GM20000 (cell line): Measurements from ENCODE around the gene PTPN3.
A peak's percentile ranks its signal among the peaks of the same experiment; 100 is the strongest.

Experiments used
- DNase-seq: peaks from one replicate; pipeline ENCODE4 v3.0.0; 2012; ENCODE audit warnings: low spot score
- TF ChIP-seq, protein P1 (sequence below): IDR thresholded peaks from 2 replicates; pipeline ENCODE4 v1.5.1; 2012; ENCODE audit warnings: mild to moderate bottlenecking, control low read depth; ENCODE audit errors: extremely low read depth, missing control alignments

The PTPN3 gene

DNA sequence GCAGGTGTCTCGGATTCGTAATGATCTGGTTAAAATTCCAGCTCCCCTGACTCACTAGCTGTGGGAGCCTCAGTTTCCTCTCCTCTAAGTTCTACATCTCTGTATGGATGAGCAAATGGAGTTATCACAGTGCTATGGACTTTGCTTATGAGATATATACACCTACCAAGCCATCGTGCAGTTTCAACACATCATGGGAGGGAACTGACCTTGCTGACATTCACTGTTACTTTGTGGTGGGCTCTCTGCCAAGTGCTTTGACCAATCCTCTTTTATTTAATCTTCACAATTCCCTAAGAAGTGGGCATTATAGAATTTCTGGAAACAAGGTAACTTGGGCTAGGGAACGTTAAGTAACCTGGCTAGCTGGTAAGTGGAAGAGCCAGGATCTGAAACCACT is 70.2 kb downstream of the PTPN3 start:
- TF ChIP-seq, protein P1, sequence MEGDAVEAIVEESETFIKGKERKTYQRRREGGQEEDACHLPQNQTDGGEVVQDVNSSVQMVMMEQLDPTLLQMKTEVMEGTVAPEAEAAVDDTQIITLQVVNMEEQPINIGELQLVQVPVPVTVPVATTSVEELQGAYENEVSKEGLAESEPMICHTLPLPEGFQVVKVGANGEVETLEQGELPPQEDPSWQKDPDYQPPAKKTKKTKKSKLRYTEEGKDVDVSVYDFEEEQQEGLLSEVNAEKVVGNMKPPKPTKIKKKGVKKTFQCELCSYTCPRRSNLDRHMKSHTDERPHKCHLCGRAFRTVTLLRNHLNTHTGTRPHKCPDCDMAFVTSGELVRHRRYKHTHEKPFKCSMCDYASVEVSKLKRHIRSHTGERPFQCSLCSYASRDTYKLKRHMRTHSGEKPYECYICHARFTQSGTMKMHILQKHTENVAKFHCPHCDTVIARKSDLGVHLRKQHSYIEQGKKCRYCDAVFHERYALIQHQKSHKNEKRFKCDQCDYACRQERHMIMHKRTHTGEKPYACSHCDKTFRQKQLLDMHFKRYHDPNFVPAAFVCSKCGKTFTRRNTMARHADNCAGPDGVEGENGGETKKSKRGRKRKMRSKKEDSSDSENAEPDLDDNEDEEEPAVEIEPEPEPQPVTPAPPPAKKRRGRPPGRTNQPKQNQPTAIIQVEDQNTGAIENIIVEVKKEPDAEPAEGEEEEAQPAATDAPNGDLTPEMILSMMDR: no peak
- DNase-seq: no peak

DNA sequence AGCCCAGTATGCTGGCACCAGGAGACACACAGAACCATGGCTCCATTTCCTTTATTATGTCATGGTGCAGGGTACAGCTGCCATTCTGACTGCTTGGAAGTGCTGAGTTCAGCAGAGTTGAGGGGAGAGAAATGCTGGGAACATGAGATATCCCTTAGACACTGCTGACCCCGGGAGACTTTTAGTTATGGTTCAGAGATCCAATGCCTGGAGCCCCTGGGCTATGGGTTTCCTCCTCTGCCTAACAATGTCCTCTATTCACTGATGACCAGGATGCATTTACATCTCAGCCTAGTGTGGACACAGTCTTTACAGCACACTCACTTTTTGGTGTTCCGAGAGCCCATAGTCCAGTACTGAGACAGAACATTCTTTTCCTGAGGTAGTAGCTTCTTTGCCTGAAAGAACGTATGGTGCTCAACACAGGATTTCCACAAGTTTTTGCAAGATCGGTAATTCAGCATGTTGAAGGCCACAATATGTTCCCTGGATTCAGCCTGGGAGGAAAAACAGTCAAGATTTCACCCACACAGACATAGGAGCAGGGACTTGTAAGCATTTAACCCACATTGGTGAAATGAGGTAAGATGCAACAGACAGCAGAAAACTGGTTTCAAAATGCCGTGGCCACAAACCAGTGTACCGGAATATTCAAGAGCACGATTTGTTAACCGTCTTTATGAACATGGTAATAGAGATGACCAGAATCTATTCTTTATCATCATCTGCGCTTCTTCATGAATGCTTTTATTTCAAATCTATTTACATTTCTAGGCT is 71.3 kb downstream of the PTPN3 start:
- no peak for DNase-seq
- TF ChIP-seq, protein P1: no peak

DNA sequence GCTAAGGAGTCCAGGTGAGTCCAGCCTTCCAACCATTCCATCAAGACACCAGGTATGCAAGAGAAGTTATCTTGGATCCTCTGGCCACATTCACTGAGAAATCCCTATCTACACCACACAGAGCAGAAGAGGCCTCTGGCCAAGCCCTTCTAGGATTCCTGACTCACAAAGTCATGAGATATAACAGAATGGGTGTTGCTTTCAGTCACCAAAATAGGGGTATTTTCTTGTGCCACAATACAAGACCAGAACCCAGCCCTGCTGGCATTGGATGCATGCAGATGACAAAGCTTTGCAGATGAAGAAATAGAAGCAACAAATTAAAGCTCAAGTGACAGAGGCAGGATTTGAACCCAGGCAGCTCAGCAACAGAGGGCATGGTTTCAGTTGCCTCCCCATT is 73.5 kb downstream of the PTPN3 start:
- DNase-seq: no peak
- TF ChIP-seq, protein P1: no peak

DNA sequence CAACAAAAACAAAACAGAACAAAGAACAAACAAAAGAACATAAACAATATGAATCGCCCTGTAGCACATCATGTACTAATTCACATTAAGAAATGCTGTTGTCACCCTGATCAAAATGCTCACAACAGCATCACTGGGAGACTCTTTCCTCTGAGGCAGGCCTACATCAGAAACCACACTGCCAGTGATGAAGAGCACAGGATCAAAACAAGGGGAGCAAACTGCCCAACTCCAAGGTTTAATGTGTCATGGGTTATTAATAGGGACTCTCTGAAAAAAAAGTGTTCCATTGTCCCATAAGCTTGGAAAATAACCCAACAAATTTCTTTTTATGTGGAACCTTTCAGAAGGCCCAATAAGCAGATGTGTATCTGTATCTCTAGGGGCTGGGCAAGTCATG is 74.2 kb downstream of the PTPN3 start:
- TF ChIP-seq, protein P1: no peak
- no peak for DNase-seq

DNA sequence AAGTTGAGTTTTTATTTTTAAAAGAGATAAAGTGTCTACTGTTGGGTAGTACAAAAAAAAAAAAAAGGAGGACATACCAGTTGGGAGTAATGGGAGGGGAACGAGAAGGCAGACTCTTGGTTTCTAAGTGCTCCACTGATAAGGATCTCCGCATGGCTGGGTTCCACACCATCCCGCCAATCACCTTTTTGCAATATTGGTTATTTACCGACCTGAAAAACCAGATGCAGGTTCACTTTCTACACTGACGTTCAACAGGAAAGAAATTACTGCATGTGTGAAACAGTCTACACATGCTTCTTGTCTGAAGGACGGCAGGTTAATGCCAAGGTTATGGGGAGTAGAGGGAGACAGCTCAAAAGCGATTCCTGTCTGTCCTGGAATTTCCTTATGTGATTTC is 75.5 kb downstream of the PTPN3 start:
- peak; percentile 67 for DNase-seq
- TF ChIP-seq, protein P1: no peak

DNA sequence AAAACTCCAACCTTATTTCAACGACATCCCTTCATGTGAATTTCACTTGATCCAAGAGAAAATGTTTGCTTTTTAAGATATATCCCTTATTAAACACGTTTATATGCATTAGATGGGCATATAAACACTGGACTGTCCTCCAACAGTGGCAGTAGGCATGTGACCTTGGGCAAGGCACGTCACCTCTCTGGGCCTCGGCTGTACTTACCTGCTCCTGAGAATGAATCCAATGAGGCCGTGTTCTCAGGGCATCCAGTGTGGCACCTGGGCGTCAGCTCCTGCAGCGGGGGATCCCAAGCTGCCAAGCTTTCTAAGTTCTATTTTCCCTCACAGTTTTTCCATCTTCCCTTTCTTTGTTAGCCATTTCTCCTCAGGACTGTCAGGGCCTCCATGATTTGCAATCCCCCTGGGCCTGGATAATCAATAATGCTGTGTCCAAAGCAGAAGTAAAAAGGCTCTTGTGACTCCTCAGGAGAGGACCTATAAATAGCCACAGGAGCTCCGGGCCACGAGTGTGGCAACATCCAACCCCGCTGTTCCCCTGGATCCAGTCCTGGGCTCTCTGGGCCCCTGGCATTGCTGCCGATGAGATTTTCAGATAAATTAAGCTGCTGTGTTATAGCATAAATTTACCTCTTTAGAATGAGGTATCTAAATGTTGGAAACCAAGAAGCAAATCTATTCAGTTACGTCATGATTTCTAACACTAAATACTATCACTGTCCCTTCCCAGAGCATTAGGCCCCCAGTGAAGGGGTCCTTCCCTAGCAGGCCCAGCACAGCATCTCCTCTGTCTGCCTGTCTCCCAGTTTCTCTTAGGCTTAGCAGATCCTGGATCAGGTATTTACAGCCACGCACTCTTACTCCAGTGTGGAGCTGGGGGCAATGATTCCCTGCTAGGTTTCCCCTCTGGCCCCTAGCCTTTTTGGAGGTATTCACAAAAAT is 76.8 kb downstream of the PTPN3 start:
- DNase-seq: no peak
- TF ChIP-seq, protein P1: no peak

DNA sequence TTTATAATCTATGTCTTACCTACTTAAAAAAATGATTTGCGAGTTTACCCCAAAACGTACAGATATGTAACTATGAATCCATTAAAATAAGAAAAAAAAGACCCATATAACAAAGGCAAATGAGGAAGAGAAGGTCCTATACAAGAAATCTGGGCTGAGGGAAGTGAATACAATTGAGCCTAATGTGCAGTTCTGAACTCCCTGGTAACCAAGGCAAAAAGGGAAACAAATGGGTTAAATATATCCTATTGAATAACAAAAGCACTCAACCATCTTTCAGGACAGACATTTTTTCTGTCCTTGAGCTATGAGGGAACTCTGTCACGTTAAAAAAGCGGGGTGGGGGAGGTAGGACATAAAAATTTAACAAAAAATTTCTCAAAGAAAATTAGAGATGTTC is 78.6 kb downstream of the PTPN3 start:
- TF ChIP-seq, protein P1: no peak
- no peak for DNase-seq
